ENCODE measurements around the gene HOXB8.

The HOXB8 gene

DNA sequence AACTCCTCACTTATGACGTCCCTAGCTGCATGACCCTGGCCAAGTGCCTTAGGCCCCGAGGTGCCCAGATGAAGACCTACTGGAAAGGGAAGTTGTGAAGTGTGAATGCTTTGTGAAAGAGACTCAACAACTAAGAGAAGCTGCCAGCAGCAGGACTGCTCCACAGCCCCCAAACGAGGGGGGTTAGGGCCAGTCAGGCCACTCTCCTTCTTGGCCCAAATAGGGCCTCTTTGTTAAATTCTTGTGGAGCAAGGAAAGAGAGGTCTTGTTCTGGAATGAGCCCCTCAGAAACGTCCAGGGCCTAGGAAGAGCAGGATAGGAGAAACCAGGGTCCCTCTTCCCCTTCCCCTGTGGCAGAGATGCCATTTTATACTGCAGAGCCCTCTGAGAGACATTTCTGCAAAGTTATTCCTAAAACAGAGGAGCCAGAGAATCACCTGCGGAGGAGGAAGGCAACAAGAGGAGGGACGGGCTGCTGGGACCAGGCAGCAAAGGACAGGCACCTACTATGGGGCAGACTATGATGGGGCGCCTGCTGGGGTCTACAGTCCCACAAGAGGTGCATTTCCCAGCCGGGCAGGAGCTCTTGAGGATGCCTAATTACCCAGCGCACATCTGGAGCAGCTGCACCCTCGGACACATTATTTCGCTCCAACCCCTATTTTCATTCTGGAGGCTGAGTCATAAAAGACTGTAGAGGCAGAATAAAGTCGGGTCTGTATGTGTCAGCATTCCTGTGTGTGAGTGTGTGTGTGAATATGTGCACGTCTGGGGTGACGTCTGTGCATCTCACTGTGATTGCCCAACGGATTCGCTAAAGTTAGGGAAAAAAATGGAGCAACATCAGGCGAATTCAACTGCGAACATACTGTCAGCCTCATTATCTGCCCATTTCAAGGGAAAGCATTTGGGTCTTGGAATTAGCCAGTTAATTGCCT lies 22.5 kb upstream of the HOXB8 start:
- in situ Hi-C loops (cut with MboI; ENCODE audit: low sequenced_read_pairs): no loop called here

DNA sequence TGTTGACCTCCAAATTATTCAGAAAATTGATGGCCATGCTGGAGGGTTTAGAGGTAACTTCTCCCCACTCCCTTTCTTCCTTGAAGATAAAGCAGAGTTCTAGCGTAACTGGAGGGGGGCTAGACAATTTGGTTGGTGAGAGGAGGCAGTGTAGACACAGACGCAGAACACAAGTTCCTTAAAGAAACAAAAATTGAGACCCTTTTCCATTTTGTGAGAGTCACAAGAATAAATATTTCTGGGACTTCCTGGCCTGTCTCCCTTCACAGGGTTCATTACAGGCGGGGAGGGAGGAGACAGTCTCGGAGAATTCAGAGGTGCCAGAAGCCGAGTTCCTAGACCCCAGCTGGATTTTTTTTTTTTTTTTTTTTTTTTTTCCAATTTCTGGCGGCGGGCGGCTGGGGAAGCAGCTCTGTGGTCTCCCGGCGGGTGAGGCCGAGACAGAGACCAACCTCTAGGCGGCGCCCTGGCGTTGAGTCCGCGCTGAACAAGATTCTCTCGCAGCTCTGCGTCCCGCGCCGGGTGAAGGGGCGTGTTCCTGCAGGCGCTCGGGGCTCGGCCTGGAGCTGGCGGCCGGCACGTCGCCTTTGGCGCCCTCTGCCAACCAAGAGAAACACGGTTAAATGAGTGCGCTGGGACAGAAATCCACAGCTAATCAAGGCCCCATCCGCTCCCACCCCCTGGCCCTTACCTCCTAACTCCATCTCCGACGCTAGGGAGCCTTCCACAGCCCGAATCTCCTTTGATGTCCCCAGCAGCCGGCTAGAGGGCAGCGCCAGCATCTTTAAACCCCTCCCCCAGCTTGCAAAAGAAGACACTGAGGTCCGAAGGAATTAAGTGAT lies 21.3 kb upstream of the HOXB8 start:
- in situ Hi-C loops (cut with MboI; ENCODE audit: low sequenced_read_pairs): no loop called here

DNA sequence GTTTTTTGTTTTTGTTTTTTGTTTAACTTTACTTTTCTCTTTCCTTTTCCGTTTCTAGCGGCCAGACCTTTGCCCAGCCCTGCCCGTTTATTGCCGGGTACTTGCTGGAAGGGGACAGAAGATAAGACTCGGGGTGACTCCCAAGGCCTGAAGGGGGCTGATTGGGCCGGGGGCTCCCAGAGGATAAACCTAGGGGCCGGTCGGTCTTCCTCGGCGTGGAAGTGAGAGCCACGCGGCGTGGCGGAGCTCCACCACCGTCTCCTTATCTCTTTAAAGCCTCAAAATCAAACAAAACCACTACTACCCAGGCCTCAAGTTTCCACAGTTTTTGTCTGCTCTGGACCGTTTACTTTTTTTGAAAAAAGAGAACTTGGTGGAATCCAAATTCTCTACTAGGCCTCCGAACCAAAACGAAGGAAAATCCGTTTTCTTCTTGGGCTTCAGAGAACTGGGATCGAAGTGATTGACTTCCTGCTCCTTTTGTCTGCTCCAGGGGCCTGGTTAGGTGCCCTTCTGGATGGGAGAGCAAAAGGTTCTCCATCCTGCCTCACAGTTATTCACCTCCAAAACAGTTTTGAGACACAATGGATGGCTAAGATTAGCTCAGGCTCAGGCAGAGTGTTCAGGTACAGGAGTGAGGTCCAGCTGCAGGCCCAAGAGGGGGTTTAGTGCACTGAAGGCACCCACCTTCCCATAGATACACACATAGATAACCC lies 19.6 kb upstream of the HOXB8 start:
- in situ Hi-C loops (cut with MboI; ENCODE audit: low sequenced_read_pairs): no loop called here

DNA sequence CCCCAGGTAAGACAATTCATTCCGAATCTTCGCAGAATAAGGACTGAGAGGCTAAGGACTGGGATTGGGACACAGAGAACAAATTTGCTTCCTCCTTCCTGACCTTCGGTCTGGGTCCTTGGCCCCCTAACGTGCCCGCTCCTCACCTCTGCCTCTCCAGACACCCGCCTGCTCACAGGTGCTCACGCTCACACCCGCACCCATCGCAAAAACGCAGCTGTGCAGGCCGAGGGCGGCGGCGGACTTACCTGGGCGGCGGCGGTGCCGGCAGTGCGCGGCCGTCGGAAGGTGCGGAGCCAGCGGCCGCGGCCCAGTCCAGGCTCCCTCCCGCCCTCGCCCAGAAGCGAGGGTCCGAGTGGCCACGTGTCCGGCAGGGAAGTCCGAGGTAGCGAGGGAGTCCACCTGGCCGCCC lies 18.2 kb upstream of the HOXB8 start:
- in situ Hi-C loops (cut with MboI; ENCODE audit: low sequenced_read_pairs): no loop called here

DNA sequence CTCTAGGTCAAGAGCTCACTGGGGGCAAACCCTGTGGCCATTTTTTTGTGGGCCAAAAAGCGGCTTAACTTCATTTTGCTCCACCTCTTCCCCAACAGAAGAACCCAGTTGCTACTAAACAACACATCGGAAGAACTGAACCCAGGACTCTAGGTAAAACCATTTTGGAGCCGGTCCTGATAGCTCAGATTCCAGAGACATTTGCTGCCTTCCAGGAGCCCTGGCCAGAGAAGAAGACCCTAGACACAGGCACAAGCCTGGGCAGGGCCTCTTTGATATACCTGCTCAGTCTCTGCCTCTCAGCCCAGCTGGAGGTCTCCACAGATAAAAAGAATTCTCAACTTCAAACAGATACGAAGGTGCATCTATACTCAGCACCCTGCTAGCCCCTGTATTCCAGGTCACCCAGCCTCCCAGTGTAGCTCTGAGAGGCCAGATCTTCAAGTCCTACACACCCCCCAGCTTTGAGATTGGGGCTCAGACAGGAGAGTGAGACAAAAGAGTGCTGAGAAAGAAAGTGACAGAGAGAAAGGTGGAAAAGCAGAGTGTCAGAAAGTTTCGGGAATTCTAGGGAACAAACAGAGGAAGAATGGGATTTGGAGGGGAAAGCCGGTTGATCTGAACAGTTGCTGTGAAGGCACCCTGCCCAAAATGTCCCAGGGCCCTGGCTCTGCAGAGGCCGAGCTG lies 17.6 kb upstream of the HOXB8 start:
- in situ Hi-C loops (cut with MboI; ENCODE audit: low sequenced_read_pairs): no loop called here

DNA sequence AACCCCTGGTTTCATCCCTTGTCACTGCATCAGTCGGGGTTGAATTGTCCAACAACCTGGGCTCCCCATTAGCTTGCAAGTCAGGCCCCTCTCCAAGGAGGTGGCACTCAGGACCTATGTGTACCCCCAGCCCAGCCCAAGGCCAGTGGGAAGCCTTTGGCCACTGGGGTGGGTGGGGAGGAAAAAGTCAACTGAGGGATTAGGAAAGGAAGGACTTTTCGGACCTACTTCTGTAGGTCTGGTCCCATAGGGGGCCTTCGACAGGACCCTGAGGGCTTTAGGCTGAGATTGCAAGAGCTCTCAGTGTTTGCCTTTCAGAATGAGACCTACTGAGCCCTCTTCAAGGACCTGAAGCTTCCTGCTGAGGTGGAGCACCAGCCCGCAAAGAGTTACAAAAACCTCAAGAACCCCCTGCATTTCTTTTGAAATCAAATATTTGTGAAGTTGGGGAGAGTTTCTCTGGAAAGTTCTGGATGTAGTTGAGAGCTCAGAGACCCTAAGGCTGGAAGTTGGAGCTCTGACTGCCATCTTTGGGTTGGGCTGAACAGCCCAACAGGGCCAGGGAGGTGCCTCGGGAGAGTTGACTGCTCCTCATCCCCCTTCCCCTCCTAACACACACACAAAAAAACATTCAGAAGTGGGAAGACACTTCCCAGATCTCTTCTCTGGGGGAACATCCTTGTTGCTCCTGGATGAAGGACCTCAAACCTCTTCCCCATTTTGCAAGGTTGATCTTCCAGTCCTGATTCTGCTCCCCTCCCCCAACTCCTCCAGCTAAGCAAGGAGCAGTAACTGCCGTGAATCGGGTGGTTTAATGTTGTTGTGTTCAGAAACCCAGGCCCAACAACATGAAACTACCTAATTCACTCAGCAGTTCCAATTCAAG lies 16.8 kb upstream of the HOXB8 start:
- in situ Hi-C loops (cut with MboI; ENCODE audit: low sequenced_read_pairs): no loop called here

DNA sequence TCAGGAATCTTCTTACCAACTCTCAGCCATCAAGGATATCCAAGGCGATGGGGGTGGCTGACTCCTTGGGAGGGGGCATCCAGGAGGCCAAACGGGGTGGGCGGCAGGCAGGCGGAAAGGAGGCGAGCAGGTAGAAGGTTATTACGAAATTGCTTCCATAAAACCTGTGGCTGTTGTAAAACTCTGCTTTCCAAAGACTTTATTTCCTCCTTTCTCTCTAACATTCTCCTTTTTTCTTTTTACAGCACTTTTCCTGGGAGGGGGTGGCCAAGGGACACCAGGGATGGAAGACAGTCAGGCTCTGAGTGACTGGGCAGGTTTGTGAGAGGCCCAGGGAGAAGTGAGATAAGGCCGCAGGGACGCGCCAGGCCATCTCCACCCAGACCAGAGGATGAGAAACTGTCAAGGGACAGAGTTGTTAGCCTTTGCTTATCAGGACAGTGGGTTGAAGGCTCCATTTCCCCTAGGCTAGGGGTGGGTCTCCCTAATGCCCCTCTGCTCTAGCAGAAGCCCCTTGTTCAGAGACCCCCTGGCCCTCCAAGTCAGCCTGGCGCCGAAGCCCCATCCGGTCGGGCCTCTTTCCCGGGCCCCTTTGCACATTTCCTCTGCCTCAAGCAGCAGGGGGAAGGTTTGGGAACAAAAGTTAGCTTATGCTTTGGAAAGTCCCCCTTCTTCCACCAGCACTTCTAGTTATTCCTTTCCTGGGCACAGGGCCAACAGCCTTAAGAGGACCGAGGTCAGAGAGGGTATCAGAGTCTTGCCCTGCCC lies 16.0 kb upstream of the HOXB8 start:
- in situ Hi-C loops (cut with MboI; ENCODE audit: low sequenced_read_pairs): no loop called here

DNA sequence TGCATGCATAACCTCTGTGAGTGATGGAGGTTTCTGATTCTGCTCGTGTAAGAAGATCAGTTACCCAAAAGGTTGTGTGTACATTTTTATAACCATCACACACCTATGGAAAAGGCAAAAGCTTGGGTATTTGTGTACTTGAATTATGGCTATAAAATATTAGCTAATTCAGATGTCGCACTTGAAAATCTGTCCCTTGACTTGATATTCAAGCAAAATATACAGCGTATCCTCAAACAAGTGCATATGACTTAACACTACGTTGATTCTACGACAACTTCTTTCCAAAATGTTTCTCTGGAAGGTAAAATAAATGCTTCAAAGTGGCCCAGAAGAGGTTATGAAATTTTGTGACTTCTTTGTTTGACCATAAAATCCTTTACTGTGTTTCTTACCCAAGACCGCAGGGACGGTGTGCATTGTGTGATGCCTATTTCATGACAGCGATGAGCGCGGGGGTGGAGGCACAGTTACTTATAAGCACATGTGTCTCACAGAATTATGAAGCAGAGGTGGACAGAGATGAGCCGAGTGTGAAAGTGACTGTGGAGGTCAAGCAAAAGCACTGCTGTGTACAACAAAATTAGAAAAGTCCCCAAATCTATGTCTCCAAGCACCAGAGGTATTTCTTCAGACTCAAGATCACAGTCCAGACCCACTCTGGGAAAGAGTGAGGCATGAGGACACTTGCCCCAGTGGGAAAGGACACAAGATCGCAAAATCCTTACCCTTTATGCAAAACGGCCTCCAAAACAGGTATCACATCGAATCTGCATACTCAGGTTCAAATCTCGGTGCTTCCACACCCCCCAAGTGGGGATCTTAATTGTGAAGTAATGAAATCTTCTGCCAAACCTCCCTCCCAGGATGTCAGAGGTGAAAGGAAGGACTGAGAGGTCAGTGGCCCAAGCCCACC lies 15.2 kb upstream of the HOXB8 start:
- in situ Hi-C loops (cut with MboI; ENCODE audit: low sequenced_read_pairs): no loop called here

DNA sequence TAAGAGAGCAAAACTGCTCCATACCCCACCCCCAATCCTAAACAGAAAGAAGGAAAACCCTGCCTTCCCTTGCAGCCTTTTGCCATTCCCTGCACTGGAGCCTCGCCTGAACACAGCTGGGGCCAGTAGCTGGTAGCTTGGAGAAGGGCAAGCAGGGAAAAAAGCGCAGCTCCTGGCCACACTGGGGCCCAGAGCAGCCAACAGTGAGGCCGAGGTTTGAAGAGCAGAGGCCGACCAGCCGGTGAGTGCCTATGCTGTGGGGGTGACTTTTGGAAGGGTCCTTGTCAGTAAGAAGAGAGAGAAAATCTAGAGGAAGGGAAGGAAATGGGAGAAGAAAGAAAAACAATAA lies 14.3 kb upstream of the HOXB8 start:
- in situ Hi-C loops (cut with MboI; ENCODE audit: low sequenced_read_pairs): no loop called here

DNA sequence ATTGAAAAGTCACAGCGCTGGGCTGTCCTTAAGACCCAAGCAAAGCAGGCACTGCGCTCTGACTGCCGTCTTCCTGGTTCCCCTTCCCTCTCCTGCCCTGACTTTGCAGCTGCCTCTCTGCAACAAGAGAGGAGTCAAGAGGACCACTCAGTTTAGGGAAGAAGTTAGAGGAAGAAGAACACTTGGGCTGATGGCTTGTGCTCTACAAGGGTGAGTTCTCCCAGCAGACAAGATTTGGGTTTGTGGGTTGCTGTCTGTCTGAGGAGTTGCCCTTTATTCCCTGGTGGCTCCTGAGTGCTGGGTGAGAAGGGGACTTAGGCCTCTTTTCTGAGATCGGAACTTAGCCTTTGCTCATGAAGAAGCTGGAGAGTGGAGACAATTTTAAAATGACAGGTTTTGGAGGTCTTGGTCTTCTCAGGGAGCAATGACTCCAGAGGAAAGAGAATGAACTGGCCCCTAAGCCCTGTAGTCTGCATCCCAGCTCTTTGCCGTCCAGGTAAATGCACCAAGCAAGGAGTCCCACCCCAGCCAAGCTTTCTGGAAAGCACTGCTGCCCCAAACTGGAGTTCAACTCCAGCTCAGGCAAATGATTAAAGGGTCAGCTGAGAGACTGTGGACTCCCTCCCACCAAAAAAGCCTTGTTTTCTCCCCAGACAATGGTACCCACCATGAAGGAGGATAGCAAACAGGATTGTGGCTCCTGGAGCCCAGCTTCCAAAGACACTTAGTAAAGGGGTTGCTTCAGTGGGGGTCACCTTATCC lies 13.7 kb upstream of the HOXB8 start:
- in situ Hi-C loops (cut with MboI; ENCODE audit: low sequenced_read_pairs): no loop called here

DNA sequence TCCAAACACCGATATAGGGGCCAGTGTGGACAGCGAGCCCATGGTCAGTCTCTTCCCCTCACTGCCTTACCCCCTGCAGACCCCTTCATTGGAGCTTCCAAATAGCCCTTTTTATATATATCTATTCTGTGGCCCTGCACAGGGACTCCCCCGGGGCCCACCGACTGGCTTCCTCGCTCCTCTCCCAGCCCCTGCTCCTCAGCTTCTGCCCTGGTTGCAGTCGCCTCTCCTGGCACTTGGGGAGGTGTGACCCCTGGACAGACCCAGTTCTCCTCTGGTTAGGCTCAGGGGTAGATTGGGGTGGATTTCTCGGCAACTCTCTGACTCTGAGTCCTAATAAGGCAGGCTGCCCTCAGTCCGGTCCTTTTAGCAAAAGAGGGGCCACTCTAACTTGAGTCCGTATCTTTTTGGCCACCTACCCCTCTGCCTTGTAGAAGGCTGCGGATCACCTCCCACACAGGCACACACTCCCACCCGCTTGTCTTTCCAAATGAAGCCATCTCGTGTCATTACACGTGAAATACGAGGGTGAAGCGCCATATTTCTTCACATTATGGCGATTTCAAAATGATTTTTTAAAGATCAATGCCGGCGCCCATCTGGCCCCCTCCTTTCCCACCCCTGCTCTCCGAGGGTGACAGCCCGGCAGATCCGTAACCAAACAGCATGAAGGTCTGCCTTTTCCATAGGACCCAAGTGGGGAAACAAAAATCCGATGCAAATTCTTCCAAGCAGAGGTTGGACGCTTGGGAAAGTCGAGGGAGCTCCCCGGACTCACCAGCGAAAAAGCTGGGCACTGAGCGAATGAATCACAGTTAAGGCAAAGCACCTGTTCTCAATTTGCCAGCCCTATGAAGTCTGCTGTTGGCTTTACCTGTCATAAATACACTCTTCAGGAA lies 12.8 kb upstream of the HOXB8 start:
- in situ Hi-C loops (cut with MboI; ENCODE audit: low sequenced_read_pairs): no loop called here

DNA sequence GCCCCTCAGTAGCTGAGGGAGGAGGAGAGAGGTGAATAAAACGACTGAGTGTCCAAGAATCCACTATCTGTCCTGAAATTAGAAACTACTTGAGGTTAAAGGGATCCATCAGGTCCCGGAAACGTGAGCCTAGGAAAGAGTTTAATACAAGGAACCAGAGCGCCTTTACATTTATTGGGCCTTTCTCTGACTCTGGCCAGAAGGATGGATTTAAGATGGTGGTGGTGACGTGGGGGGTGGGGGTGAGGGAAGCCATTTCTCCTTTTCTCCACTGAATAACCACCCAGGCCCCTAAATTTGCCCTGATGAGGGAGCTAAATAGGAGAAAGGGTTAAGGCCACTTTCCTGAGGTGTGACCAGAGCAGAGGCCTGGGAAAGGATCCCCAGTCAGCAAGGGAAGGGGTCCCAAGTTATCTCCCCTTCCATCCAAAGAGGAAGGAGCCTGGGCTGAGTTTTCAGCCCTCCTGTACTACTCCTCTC lies 12.1 kb upstream of the HOXB8 start:
- in situ Hi-C loops (cut with MboI; ENCODE audit: low sequenced_read_pairs): no loop called here

DNA sequence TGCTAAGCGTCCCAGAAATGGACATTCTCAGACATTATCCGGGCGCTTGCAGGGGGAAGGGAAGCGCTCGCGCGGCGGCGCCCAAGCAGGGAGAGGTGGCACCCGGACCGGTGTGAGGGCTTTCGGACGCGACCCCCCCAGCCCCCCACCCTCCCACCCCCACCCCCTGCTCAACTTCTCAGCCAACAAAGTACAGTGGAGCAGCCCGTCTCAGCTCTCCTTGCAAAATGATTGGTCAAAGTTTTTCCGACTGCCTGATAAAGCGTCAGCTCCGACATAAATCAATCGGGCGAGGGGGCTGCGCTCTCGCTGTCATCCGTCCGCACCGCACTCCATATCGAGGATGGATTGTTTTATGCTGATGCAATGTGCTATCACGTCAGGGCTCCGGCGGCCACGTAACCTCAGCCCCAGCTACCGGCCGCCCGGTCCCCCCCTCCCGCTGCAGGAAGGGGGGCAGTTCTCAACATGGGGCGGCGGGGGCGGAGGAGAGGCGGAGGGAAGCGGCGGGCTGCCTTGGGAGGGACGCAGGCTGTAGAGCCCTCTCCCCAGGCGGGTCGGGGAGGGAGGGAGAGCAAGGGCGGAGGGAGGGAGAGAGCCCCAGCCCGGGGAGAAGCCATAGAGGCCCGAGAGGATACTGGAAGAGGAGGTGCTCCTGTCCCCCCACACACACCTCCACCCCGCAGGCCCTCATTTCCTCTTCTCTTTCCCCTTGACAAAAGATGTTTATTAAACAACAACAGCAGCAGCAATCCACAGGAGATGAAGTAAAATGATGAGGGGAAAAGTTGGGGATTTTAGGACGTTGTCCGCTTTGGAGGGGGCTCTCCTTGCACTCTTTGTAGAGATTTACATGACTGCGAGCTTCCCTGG lies 11.4 kb upstream of the HOXB8 start, which contains the start of gene HOXB9:
HOXB9 (minus strand) TSS at position 114 of the 873 bp plus-strand sequence; CDS start at position 25, 89 bp downstream.
- in situ Hi-C loops (cut with MboI; ENCODE audit: low sequenced_read_pairs): no loop called here

DNA sequence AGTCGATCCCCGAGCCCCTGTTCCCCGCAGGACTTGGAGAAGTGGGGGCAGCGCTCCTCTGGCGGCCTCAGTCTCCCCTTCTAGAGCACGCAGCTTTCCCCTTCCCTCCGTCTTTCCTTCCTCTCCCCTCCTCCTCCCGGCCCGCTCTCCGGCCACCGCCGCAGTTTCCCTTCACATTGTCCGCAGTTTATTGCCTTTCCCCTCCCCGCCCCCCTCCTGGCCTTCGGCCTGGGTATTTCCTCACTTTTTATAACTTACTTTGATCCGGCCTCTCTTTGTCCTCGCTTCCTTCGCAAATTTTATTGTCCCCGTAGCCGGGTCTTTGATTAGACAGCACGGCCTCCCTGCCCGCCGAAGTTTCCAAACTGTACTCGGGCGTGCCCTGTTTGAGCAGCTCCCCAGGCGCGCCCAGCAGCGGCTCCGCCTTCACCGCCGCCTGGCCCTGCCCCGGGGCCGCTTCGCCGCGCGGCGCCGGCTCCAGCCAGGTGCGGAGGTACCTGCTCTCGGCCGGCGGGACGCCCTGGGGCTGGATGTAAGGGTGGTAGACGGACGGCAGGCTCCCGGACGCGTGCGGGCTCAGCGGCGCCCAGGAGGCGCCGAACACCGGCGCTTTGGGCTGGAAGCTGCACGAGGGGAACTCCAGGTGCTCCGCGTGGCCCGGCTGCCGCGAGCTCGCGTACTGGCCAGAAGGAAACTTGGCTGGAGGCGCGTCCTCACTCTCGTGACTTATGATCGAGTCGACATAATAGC lies 10.6 kb upstream of the HOXB8 start:
- in situ Hi-C loops (cut with MboI; ENCODE audit: low sequenced_read_pairs): no loop called here
